Left lobe of liver (tissue), 2 donors: ENCODE measurements around the gene RIMS4. TPM values are rescaled to one million over a fixed set of nuclear protein-coding genes. Genes with fewer than 3 reads are reported as not detected.
A peak's percentile ranks its signal among the peaks of the same experiment; 100 is the strongest.

Source experiments
- ATAC-seq: fragments of 200-7000 bp; cut with Tn5 transposase; one replicate; pipeline ENCODE4 v1.9.1; 2020; ENCODE audit warnings: mild to moderate bottlenecking, moderate library complexity
- DNase-seq: peaks from one replicate; pipeline ENCODE4 v3.0.0-alpha.2; 2020; ENCODE audit warnings: low spot score
- total RNA-seq: library from RNA; stranded (reverse); gene quantifications from one replicate; pipeline ENCODE4 v1.2.1, GENCODE V29; 2021
- donor health status: DM: no; HTN: no; CAD: no; lungs with moderate emphysema.
- donor health status: DM: no; HTN: yes; CAD: no.

Gene RIMS4
- total RNA-seq, 1 donor from 2014 or later: not detected

DNA sequence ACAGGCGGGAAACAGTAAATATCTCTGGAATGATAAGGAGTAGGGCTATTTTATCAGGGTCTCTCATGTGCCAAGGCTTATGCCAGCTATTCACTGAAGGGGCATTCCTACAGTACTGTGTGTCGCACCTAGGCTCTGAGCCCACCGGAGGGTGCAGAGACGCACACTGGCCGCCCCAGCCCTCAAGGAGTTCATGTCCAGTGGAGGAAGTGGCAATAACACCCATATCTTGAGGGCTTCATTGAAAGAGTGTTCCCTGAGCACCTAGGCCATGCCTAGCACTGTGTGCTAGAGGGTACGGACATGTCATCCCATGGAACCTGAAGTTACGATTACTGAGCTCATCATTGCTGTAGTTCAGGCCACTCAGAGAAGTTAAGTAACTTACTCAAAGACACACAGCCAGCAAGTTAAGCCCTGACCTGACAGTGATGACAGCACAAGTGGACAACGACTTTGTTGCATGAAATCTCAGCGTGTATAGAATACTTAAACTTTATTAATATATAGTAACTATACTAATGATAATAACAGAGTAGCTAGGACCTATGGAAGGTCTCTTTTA, 86.5 kb downstream of the RIMS4 start:
- DNase-seq (no peak), ATAC-seq (no peak)

DNA sequence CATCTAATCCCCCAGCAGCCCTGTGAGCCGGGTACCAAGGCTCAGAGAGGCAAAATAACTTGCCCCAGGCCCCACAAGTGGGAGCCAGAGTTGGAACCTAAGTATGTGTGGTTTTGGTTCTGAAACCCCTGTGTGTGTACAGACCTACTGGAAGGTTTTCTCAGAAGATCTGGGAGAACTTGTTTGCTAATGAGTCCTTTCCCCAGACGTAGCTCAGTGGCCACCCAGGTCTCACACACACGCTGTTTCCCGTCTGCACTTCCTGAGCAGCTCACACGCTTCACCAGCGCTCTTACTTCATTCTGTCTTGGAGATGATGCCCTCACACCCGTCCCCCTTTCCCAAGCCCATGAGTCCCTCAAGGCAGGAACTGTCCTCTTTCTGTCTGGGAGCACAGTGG, 87.0 kb downstream of the RIMS4 start:
- no peak for ATAC-seq

DNA sequence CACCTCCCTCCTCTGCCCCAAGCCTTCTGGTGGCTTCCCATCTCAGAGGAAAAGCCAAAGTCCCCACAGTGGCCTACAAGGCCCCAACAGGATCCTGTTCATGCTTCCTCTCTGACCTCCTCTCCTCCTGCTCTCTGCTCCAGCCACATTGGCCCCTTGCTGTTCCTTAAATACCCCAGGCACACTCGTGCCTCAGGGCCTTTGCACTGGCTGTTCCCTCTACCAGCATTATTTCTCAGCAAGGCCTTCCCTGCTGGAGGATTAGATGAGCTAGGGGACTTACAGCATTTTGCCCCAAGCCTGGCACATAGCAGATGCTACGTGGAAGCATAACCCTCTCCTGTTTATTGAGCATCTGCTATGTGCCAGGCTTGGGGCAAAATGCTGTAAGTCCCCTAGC, 87.4 kb downstream of the RIMS4 start:
- no peak for ATAC-seq
- DNase-seq: no peak

More for the DNA sequence above, 87.0 kb downstream of the RIMS4 start:
- no peak for DNase-seq

DNA sequence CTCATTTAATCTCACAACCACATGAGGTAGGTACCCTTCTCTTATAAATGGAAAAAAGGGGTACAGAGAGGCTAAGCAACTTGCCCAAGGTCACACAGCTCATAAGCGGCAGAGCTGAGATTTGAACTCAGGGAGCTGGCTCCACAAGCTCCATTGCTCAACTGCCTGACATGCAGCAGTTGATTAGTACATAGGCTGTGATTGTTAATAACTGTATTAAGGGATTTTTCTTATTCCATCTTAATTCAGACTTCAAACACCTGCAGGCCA, 88.6 kb downstream of the RIMS4 start:
- no peak for DNase-seq
- no peak for ATAC-seq

DNA sequence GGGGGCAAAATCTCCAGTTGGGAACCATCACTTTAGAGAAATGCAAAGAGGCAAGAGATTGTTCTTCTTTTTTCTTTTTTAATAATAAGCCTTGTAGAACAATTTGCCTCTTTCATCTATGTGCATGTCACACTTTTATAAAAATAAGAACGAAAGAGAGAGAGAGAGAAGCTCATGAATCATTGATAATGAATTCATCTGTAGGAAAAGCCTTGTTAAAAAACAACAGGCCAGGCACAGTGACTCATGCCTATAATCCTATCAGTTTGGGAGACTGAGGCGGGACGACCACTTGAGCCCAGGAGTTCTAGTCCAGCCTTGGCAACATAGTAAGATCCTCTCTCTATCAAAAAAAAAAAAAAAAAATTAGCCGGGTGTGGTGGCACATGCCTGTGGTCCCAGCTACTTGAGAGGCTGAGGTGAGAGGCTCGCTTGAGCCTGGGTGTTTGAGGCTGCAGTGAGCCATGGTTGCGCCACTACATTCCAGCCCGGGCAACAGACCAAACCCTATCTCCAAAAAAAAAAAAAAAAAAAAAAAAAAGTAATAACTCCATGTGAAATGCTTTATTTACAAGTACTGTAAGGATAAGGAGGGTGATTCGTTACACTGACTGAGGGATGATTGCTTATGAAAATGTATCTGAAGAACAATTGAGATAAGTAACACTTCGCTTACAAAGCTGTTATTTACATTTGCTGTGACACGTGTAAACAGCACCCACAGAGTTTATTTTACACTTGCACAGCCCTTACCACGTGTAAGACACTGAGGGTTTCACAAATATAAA, 89.2 kb downstream of the RIMS4 start:
- DNase-seq: no peak
- peak; percentile 25 for ATAC-seq

DNA sequence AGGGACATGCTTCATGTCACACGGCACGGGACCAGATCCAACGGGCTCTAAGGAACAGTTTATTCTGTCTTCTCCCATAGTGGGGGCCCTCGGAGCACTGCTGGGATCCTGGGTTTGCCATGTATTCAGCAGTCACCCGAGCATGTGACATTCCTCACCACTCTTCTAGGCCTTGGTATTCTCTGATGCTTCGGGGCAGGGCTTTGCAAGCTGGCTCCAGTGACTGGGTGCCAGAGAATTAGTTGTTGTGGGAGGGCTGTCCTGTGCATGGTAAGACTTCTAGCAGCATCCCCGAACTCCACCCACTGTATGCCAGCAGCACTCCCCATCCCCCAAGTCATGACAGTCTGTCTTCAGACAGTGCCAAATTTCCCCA, 89.7 kb downstream of the RIMS4 start:
- no peak for DNase-seq
- ATAC-seq: no peak

DNA sequence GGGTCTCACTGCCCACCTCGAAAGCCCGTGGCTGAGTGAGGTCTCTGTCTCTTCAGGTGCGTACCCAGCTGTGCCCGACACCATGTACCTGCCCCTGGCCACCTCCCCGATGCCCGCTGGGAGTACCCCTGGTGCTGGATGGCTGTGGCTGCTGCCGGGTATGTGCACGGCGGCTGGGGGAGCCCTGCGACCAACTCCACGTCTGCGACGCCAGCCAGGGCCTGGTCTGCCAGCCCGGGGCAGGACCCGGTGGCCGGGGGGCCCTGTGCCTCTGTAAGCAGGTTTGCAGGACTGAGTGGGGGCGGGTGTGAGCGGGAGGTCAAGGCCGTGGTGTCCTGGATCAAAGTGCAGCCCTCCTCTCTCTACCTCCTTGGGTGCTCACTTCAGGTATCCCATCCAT, 90.5 kb downstream of the RIMS4 start:
- ATAC-seq (no peak), DNase-seq (no peak)

DNA sequence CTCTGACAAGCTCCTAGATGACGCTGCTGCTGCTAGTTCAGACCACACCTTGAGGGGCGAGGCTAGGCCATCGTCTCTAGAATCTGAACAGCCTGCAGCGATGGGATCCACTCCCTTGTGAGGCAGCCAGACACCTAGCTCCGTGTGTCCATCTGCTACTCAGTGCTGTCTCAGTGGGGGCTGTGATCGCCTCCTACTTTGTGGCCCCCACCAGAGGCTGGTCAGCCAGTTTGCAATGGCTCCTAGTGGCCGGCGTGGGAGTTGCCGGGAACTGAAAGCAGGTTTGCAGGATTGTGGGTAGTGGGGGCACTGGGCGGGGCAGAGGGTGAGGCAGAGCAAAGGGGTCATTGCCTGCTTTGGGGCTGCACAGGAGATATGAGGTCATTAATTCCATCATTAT, 92.4 kb downstream of the RIMS4 start:
- ATAC-seq (no peak), DNase-seq (no peak)

DNA sequence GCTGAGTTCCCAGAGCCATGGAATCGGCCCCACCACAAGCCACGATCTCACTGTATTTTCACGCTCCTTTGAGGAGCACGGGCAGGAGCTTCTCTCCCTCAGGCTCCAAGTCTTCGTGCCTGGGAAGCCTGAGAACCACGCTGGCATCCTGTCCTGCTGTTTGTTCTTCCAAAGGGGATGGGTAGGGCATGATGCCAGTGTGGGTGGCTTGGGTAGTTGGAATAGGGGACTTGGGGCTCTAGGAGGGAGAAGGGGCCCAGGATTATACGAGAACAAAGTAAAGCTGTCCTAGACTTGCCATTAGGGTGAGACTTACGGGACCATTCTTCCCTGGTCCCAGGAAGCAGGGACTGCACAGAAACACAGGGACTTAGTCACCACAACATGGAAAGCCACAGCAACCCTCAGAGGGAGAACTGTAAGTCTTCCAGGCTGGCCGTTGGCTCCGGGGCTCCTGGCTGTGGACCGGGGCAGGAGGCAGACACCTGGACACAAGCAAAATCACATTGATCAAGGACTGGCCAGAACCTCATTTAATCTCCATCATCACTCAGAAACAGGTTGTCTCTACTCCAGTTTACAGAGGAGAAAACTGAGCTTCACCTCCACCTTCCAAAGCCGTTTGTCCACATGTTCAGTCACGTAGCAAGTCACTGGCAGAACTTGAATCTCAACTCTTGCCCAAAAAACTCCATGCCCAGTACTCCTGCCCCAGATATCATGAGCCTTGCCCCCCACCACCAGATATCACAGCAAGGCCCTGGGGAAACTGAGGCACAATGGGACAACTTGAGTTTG, 93.8 kb downstream of the RIMS4 start:
- ATAC-seq: no peak

DNA sequence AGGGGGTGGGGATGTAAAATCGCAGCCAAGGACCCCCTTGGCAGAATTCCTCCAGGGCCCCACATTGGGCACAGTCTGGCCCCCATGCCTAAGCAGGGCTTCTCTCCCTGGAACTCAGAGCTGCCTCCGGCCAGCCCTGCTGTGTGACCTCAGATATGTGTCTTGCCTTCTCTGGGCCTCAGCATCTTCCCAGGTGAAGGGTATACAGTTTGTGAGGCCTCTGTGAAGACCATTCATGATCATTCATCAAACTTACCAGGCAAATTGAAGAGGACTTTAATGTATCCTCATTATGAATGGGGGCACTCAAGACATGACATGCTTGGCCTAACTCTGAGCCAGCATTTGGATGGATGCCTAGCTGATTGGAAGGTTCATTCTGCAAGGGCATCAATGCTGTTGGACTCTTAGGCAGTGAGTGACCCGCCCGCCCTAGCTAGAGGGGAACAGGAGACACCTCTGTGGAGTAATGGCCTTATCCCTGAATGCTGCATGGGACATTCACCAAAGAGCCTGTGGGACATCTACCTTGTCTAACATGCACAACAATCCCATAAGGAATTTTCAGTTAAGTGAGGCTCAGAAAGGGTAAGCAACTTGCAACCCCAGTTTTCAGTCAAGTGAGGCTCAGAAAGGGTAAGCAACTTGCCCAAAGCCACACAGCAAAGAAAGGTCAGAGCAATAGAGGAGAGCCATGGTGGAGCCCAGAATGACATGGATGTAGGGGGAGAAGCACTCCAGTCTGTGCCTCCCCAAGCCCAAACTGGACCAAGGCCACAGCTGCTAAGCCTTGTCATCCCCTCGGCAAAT, 94.6 kb downstream of the RIMS4 start:
- DNase-seq: no peak
- ATAC-seq: no peak

More for the DNA sequence above, 93.8 kb downstream of the RIMS4 start:
- no peak for DNase-seq

DNA sequence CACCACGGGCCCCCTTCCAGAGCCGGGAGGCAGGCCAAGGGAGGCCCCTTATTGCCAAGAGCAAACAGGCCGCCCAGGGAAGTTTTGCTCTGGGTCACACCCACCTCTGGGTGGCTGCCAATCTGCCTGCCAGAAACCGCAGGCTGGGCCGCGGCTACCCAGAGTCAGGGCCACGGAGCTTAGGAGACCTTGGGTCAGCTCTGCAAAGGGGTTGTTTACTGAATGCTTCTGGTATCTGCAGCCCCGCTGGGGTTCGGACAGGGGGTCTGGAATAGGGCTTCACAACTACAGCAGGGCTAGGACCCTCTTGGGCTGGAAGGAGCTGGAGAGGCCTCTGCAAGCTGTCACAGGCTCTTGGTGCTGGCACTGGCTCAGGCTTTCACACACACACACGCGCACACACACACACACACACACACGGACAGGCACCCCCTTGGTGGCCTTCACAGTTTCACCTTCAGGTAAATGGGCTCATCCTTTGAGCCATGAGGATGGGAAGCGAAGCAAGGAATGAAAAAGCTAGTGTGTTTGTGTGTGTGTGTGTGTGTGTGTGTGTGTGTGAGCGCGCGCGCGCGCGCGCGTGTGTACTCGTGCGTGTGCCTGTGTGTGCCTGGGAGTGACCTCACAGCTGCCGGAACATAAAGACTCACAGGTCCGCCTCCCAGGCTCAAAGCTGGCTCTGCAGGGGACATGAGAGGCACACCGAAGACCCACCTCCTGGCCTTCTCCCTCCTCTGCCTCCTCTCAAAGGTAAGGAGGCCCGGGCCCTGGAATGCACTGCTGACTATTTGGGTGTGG, 95.4 kb downstream of the RIMS4 start, which contains the start of gene CCN5:
TSS of gene CCN5 (plus strand) at position 669 of the 798 bp plus-strand sequence. CDS start at position 691, 22 bp downstream.
- peak; percentile 93 for ATAC-seq
- DNase-seq: peak; percentile 78

DNA sequence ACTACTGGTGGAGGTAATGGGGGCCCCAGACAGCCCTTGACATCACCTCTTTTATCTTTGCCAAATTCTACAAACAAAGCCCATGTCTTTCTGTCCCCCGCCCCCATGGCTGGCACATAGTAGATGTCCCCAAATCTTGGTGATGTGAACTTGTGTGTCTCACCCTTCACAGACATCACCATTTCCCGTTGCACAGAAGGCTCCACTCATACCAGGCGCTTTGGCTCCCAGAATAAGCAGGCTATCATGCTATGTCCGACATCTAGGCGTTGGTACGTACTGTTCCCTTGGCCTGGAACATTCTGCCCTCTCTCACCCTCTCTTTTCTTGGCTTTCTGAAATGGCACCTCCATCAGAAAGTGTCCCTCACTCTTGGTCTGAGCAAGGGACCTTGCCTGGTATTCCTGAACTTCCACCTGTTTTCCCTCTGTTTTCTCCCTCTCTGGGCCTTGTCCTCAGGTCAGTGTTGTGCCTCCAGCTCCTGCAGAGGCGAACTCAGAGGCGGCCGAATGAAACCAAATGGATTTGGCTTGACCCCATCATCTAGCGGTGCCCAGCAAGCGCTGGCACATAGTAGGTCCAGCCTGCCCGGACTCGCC, 96.1 kb downstream of the RIMS4 start:
- ATAC-seq (peak; percentile 48), DNase-seq (no peak)

DNA sequence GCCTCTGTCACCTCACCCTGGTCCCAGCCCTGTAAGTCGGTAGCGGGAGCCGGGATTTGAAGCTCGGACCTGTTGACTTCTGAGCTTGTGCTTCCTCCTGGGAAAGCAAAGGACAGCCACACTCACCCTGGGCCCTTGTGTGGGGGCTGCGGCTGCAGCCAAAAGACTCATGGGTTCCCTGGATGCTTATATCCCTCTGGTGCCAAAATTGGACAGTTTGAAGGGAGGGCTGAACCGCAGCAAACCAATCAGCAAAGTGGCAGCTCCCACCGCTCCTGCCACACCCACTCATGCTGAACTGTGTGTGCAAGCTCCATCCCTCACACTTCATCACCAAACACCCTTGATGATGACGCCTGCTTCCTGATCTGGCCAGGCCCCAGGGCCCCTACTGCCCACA, 99.1 kb downstream of the RIMS4 start:
- ATAC-seq: no peak
- DNase-seq: no peak

DNA sequence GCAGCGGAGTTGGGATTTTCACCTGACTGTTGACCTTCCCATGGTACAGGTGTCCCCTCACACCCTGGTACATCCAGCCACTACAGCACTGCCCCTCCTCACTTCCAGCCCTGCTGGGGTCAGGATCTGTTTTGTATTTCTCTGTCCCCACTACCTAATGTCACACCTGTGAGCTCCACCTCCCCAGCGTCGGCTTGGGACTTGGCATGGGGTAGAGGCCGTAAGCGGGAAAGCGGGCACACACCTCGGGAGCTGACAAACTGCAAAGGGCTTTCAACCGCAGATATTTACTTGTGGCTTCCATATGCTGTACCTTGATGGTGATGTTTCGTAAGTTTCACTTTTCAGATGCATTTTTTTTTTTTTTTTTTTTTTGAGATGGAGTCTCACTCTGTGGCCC, 100.5 kb downstream of the RIMS4 start:
- no peak for DNase-seq
- no peak for ATAC-seq

DNA sequence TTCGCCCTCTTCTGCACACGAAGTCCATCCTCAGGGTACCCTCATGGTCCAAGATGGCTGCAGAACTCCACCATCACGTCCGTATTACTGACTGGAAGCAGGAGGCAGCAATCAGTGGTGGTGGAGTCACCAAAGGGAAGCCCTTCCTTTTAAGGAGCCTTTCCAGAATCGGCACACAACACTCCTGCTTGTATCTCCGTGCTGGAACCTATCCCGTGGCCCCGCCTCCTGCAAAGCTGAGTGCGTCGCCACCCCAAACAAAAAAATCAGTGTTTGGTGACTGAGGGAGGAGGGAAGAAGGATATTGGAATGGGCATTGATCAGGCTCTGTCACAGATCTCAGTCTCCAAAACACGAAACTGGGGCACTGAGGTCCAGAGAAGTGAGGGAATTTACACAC, 101.0 kb downstream of the RIMS4 start:
- ATAC-seq: no peak
- DNase-seq: no peak

DNA sequence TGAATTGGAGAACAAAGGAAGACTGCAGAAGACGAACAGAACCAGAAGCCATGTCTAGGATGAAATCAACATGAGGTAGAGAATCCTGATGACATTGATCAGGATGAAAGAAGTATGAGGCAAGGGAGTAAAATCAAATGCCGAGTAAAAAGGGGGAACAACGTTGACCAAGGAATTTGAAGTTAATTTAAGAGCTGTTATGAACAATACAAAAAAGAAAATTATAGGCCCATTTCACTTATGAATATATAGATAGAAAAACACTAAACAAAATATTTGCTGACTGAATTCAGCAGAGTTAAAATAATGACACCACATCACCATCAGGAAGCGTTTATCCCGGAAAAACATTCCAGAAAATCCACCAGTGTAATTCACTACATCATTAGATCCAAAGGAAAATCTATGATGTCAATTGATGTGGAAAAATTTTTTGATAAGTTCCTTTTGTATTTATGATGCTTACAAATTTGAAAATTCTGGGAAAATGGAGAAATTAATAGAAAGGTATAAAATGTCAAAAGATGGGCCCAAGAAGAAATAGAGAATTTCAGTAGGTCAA, 103.2 kb downstream of the RIMS4 start:
- ATAC-seq (no peak), DNase-seq (no peak)

DNA sequence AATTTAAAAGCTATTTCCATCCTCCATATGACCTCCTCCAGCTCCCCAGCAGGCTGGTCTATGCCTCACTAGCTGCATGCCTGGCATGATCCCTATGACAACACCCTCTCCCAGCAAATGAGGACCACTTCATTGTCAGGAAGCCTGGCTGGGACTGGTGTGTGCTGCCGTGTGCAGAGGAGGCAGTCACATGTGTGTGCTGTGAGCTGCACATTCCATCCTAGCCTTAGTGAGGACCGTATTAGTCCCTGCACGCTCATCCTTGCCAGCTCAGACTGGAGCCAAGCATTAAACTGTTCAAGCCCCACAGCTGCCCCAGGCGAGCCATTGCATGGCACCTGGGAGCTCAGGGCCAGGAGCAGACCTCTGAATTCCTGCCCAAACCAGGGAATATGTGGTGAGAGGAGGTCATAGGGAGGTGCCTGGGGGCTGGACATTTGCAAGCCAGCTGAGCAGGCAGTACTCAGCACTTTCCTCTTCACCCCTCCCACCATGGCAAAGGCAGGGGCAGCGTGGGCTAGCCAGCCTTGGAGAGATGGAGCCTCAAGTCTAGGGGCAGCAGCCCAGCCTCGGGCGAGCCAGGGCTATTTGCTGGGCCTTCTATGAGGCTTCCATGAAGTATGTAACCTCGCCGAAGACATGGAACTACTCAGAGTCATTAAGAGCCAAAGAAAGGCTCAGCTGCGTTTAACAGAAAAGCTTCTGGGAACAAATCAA, 103.9 kb downstream of the RIMS4 start:
- DNase-seq (no peak), ATAC-seq (no peak)

DNA sequence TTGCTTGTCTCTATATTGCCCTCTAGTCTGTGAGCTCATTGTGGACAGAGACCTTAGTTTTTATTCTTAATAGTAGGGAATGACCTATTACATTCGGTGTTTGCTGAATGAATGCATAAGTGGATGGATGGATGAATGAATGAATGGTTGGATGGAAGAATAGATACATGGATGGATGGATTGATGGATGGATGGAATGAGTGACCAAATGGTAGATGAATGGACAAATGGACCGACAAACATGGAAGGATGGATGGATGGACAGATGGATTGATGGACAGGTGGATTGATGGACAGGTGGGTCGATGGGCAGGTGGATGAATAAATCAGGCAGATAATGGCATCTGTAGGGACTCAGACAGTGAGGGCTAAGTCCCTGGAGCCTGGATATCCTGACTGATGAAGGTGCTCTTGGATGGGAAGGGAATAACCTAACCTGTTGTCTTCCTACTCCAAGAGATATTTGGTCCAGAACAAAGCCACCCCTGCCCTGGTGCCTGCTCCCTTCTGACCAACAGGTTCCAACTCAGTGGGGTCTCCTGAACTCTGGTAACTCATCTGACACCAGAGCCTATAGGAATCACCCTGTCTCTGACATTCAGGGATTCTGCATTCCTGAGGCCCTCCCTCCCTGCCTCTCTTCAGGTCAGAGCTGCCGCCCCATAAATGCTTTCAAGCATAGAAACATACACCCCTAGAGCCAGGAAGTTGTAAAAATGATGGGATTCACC, 104.8 kb downstream of the RIMS4 start:
- DNase-seq: no peak

More for the DNA sequence above, 104.8 kb downstream of the RIMS4 start:
- ATAC-seq: no peak
